ENCODE results near the gene CDH26.
"Not testable (repeated sequence)": the region's sequence is repeated elsewhere in the genome, so short reads cannot be mapped to it uniquely, and the experiment has no call there.

CDH26 gene

DNA sequence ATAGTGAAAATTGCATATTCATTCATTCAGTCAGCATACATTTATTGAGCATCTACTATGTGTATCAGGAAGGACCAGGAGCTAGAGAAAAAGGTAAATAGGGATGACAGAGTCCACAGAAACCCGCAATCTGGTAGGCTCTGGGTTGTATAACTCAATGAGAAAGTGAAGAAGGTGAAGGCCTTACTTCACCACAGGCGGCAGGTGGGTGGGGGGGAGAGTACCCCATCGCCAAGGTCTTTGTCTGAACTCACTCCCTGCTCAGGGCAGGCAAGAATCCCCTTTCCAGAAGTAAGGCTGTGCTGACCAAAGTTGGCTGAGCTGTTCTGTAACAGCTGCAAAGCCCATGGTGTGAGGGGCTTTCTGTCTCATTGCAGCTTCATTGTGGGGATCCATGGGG, 81.3 kb downstream of the CDH26 start:
- no peaks in the 10 kb centered on the region; the same call in 1 of the 2 replicates for H3K9me3 ChIP-seq
- no peak for DNase-seq (ENCODE audit: low spot score in 2 of 2)
- H3K27me3 ChIP-seq (ENCODE audit: low read depth) = no peaks in the 10 kb centered on the region
- H3K4me1 ChIP-seq = no peaks in the 10 kb centered on the region
- in situ Hi-C loops (cut with MboI; ENCODE audit: low sequenced_read_pairs) = no loop called here
- H3K36me3 ChIP-seq (replicated peaks) = no peaks in the 10 kb centered on the region
- no peak overlapping the region for H3K4me3 ChIP-seq

- no peak for DNase-seq (ENCODE audit: low spot score in 2 of 2)
- Histone ChIP-seq H3K36me3 (replicated peaks) (no peaks in the 10 kb centered on the region), H3K4me3 (no peak overlapping the region), H3K4me1 (no peaks in the 10 kb centered on the region), H3K9me3 (no peaks in the 10 kb centered on the region; the same call in 1 of the 2 replicates), H3K27me3 (ENCODE audit: low read depth) (no peaks in the 10 kb centered on the region)
- in situ Hi-C loops (cut with MboI; ENCODE audit: low sequenced_read_pairs) = no loop called here
Observed at GRCh38 chr20:60040471-60041162, 82.4 kb downstream of the CDH26 start.

DNA sequence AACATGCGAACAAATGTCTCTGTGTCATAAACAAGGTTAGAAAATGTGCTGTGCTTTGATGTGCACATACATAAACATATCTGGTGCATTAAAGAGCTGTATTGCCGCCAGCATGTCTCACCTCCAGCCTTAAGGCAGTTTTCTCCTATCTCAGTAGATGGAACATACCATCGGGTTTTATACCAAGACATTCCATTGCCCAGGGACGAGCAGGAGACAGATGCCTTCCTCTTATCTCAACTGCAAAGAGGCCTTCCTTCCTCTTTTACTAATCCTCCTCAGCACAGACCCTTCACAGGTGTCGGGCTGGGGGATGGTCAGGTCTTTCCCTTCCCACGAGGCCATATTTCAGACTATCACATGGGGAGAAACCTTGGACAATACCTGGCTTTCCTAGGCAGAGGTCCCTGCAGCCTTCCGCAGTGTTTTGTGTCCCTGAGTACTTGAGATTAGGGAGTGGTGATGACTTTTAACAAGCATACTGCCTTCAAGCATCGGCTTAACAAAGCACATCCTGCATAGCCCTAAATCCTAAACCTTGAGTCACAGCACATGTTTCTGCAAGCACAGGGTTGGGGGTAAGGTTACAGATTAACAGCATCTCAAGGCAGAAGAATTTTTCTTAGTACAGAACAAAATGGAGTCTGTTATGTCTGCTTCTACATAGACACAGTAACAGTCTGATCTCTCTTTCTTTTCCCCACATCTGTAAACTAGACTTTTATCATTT, 83.4 kb downstream of the CDH26 start:
- DNase-seq (ENCODE audit: low spot score in 2 of 2); H3K4me1 ChIP-seq: not testable (repeated sequence)

GRCh38 chr20:60043435-60043834, 85.2 kb downstream of the CDH26 start:
- no peaks in the 10 kb centered on the region for H3K27me3 ChIP-seq (ENCODE audit: low read depth)
- no peaks in the 10 kb centered on the region; the same call in 1 of the 2 replicates for H3K9me3 ChIP-seq
- H3K4me3 ChIP-seq = no peak overlapping the region
- H3K36me3 ChIP-seq (replicated peaks) = no peaks in the 10 kb centered on the region
- in situ Hi-C loops (cut with MboI; ENCODE audit: low sequenced_read_pairs) = no loop called here
- H3K4me1 ChIP-seq = no peaks in the 10 kb centered on the region
- no peak for DNase-seq (ENCODE audit: low spot score in 2 of 2)

More for the DNA sequence above, 83.4 kb downstream of the CDH26 start:
- H3K9me3 ChIP-seq; in situ Hi-C loops (cut with MboI; ENCODE audit: low sequenced_read_pairs); H3K27me3 ChIP-seq (ENCODE audit: low read depth); H3K36me3 ChIP-seq (replicated peaks); H3K4me3 ChIP-seq: not testable (repeated sequence)

DNA sequence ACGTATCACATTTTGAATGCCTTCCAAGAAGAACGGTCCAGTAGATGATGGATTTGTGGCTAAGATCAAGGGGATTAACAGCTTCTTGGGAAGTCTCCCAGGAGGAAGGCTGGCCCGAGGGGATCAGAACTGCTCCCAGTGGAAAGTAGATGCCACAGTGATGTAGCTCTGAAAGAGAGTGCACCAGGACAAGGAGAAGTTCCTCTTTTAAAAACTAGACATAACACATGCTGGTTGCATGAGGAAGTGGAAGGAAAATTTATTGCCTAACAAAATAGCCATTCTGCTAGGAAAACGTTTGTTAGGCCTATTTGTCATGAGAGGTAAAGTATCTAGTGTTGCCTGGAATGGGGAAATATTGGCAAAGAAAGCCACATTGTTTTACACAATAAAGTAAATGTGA, 87.8 kb downstream of the CDH26 start:
- DNase-seq (ENCODE audit: low spot score in 2 of 2) = no peak
- H3K9me3 ChIP-seq = no peaks in the 10 kb centered on the region; the same call in 1 of the 2 replicates
- no peaks in the 10 kb centered on the region for H3K4me1 ChIP-seq
- no peaks in the 10 kb centered on the region for H3K36me3 ChIP-seq (replicated peaks)
- in situ Hi-C loops (cut with MboI; ENCODE audit: low sequenced_read_pairs) = no loop called here
- H3K27me3 ChIP-seq (ENCODE audit: low read depth) = no peaks in the 10 kb centered on the region
- no peak overlapping the region for H3K4me3 ChIP-seq

GRCh38 chr20:60046436-60046835, 88.2 kb downstream of the CDH26 start:
- no peak for DNase-seq (ENCODE audit: low spot score in 2 of 2)
- Histone ChIP-seq H3K27me3 (ENCODE audit: low read depth) (no peaks in the 10 kb centered on the region), H3K36me3 (replicated peaks) (no peaks in the 10 kb centered on the region), H3K9me3 (no peaks in the 10 kb centered on the region; the same call in 1 of the 2 replicates), H3K4me1 (no peaks in the 10 kb centered on the region), H3K4me3 (no peak overlapping the region)
- in situ Hi-C loops (cut with MboI; ENCODE audit: low sequenced_read_pairs) = no loop called here

DNA sequence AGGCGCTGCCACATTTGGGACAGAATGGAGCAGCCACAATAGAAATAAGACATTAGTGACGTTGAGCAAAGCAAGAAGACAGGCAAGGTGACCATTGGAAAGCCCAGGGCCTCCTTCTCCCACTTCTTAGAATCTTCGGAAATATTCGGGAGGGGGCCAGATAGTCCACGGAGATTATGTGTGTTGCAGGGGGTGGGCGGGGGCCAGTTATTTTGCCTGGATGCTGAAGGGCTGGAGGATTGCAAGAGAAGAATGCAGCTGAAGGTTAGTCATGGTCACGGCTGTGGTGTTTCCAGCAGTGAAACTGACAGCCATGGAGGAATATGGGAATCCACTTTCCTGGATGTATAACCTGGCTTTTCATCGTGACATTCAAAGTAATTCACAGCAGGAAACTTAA, 88.6 kb downstream of the CDH26 start:
- no peaks in the 10 kb centered on the region for H3K4me1 ChIP-seq
- no peaks in the 10 kb centered on the region; the same call in 1 of the 2 replicates for H3K9me3 ChIP-seq
- H3K36me3 ChIP-seq (replicated peaks) = no peaks in the 10 kb centered on the region
- no peak overlapping the region for H3K4me3 ChIP-seq
- no peaks in the 10 kb centered on the region for H3K27me3 ChIP-seq (ENCODE audit: low read depth)
- in situ Hi-C loops (cut with MboI; ENCODE audit: low sequenced_read_pairs) = no loop called here
- no peak for DNase-seq (ENCODE audit: low spot score in 2 of 2)

GRCh38 chr20:60048634-60049521, 90.7 kb downstream of the CDH26 start:
- no peaks in the 10 kb centered on the region for H3K36me3 ChIP-seq (replicated peaks)
- H3K9me3 ChIP-seq = no peaks in the 10 kb centered on the region
- H3K27me3 ChIP-seq (ENCODE audit: low read depth) = no peaks in the 10 kb centered on the region
- in situ Hi-C loops (cut with MboI; ENCODE audit: low sequenced_read_pairs) = no loop called here
- no peaks in the 10 kb centered on the region for H3K4me1 ChIP-seq
- H3K4me3 ChIP-seq = no peak overlapping the region
- DNase-seq (ENCODE audit: low spot score in 2 of 2) = no peak

DNA sequence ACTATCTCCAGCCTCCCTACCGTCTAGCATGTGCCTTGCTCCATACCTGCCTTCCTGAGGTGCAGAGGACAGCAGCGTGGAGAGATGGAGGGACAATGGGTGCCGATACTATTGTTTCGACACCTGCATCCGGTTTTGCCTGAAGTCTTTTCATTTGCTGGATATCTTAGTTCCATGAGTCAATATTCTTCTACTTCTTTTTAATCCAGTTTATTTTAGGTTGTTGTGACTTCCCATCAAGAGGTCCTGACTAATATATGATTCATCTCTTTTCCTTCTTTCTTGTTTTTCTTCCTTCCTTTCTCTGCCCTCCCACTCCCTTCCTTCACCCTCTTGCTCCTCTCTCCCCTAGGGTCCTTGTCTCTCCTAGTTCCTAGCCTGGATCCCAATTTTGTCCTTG, 91.4 kb downstream of the CDH26 start:
- DNase-seq (ENCODE audit: low spot score in 2 of 2) = no peak
- no peaks in the 10 kb centered on the region for H3K27me3 ChIP-seq (ENCODE audit: low read depth)
- in situ Hi-C loops (cut with MboI; ENCODE audit: low sequenced_read_pairs) = no loop called here
- H3K4me3 ChIP-seq = no peak overlapping the region
- H3K36me3 ChIP-seq (replicated peaks) = no peaks in the 10 kb centered on the region
- no peaks in the 10 kb centered on the region for H3K4me1 ChIP-seq
- H3K9me3 ChIP-seq = no peaks in the 10 kb centered on the region

GRCh38 chr20:60050193-60050947, 92.1 kb downstream of the CDH26 start:
- H3K36me3 ChIP-seq (replicated peaks) = no peaks in the 10 kb centered on the region
- no peaks in the 10 kb centered on the region for H3K4me1 ChIP-seq
- in situ Hi-C loops (cut with MboI; ENCODE audit: low sequenced_read_pairs) = loop anchor here (10.0 kb wide), 1 partner anchor 1844 kb away; no protein-coding TSS in a partner anchor
- H3K27me3 ChIP-seq (ENCODE audit: low read depth) = no peaks in the 10 kb centered on the region
- DNase-seq (ENCODE audit: low spot score in 2 of 2) = no peak
- no peaks in the 10 kb centered on the region for H3K9me3 ChIP-seq
- no peak overlapping the region for H3K4me3 ChIP-seq

- Histone ChIP-seq H3K27me3 (ENCODE audit: low read depth) (no peaks in the 10 kb centered on the region), H3K36me3 (replicated peaks) (no peaks in the 10 kb centered on the region), H3K9me3 (no peaks in the 10 kb centered on the region), H3K4me1 (no peaks in the 10 kb centered on the region), H3K4me3 (no peak overlapping the region)
- DNase-seq (ENCODE audit: low spot score in 2 of 2) = no peak
- in situ Hi-C loops (cut with MboI; ENCODE audit: low sequenced_read_pairs) = loop anchor here (10.0 kb wide), 1 partner anchor 1843 kb away; no protein-coding TSS in a partner anchor
Observed at GRCh38 chr20:60051911-60052310, 93.7 kb downstream of the CDH26 start.

- in situ Hi-C loops (cut with MboI; ENCODE audit: low sequenced_read_pairs) = loop anchor here (10.0 kb wide), 1 partner anchor 1842 kb away; no protein-coding TSS in a partner anchor
- DNase-seq (ENCODE audit: low spot score in 2 of 2) = no peak
- H3K27me3 ChIP-seq (ENCODE audit: low read depth) = no peaks in the 10 kb centered on the region
Observed at GRCh38 chr20:60052322-60052721, 94.1 kb downstream of the CDH26 start.

More at GRCh38 chr20:60052322-60052721, 94.1 kb downstream of the CDH26 start:
- H3K36me3 ChIP-seq (replicated peaks) = no peaks in the 10 kb centered on the region
- H3K4me1 ChIP-seq = no peaks in the 10 kb centered on the region
- no peak overlapping the region for H3K4me3 ChIP-seq
- no peaks in the 10 kb centered on the region for H3K9me3 ChIP-seq

Measured in HAP-1 (cell line).